22Rv1 (cell line): ENCODE measurements around the gene ADCY5.

Source experiments
- H3K27ac ChIP-seq: fragments of 450-650 bp; 2 replicates; pipeline ENCODE4 v1.5.1; 2017
- CTCF ChIP-seq: fragments of 450-650 bp; IDR thresholded peaks from 2 replicates; pipeline ENCODE4 v1.5.1; 2017; ENCODE audit warnings: mild to moderate bottlenecking
- ZFX ChIP-seq: fragments of 450-650 bp; IDR thresholded peaks from 2 replicates; pipeline ENCODE4 v1.6.1; 2017; ENCODE audit warnings: antibody characterized with exemption, borderline replicate concordance

The ADCY5 gene

DNA sequence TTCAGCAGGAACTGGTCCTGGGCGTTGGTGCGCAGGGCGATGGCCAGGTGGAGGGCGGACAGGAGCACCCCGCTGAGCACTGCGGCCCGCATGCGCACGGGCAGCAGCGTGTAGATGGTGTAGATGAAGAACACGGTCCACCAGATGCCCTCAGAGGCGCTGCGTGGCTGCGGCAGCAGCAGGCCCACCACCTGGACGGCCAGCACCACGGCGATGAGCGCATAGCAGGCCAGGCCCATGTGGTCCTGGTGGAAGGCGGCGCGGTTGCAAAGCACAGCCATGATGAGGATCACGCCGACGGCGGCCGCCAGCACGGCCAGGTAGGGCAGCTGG, 1.5 kb downstream of the ADCY5 start:
- no peak overlapping the region for H3K27ac ChIP-seq
- no peak for TF ChIP-seq CTCF
- TF ChIP-seq ZFX: no peak

- no peak overlapping the region for H3K27ac ChIP-seq
- TF ChIP-seq CTCF: no peak
- TF ChIP-seq ZFX: no peak
These were observed 2.2 kb downstream of the ADCY5 start for GRCh38 chr3:123446610-123447109.

GRCh38 chr3:123446210-123446609, 2.7 kb downstream of the ADCY5 start:
- TF ChIP-seq ZFX: no peak
- TF ChIP-seq CTCF: no peak
- H3K27ac ChIP-seq: no peak overlapping the region

DNA sequence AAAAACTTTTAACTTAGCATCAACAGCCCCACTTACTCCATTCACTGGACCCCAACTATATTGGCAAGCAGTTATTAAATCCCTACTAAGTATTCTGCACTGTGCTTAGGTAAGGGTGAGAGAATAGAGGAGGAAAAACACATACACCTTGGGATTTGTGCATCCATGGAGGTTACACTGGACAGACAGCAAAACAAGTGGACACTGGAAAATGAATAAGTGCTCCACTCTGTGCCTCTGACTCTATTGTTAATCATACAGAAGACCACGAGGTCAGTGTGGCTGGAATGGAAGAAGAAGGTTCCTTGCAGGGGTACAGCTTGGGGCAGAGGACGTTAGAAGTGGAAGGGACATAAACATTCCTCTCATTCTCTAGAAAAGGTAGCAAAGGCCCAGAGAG, 3.2 kb downstream of the ADCY5 start:
- TF ChIP-seq CTCF (no peak), ZFX (no peak)
- H3K27ac ChIP-seq: no peak overlapping the region

- no peak for TF ChIP-seq CTCF
- no peak overlapping the region for H3K27ac ChIP-seq
These were observed 4.1 kb downstream of the ADCY5 start for GRCh38 chr3:123444744-123445143.

DNA sequence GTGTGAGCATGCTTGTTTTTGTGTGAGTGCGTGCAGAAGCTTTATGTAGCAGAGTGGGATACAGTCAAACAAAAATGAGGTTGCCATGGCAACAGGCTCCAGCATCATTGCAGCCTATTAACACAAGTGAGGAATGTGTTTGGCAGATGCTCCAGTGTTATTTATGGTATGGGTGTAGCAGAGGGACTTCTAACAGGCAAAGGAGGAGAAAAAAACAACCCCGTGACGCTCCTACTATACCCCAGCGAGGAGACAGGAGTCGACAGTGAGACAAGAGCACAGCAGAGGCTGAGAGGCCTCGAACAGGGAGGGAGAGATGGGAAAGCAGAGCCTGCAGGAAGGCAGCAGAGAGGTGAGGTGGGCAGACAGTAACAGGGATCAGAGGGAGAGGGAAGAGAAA, 4.9 kb downstream of the ADCY5 start:
- no peak overlapping the region for H3K27ac ChIP-seq
- TF ChIP-seq CTCF (no peak), ZFX (no peak)

DNA sequence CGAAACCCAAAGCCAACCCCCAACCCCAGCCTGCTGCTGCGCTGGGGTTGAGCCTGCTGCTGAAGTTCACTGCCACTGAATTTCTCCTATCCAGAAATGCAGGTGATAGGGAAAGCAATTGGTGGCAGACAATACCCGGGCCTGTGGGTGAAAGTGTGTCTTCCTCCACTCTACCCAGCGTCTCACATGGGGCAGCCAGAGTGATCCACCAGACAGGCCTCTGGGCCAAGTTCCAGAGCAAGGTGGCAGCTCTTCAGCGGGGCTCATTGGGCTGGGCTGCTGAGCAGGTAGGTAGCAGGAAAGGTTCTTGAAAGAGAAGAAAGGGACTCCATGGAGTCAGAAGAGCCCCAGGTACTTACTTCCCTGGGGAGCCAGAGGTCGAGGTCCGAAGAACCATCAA, 6.0 kb downstream of the ADCY5 start:
- H3K27ac ChIP-seq: no peak overlapping the region
- TF ChIP-seq CTCF (no peak), ZFX (no peak)
